GM13977 (cell line): ENCODE data around the gene ARHGAP20.

ENCODE experiments used
- DNase-seq: peaks from one replicate; pipeline ENCODE4 v3.0.0; 2012; ENCODE audit warnings: low spot score
- in situ Hi-C: fragments of 300-500 bp; cut with MboI; formaldehyde crosslinking; loops from one replicate; pipeline ENCODE4 v1.12.0; 2022; ENCODE audit warnings: low sequenced_read_pairs, low pct_unique_long_range_greater_than_20kb, mixed read lengths, inconsistent platforms; ENCODE audit not compliant: unreplicated experiment
- TF ChIP-seq, protein P1 (sequence below): IDR thresholded peaks from 2 replicates; pipeline ENCODE4 v1.5.1; 2012; ENCODE audit warnings: mild to moderate bottlenecking, control low read depth; ENCODE audit not compliant: insufficient read depth; ENCODE audit errors: extremely low read depth, missing control alignments

The ARHGAP20 gene

DNA sequence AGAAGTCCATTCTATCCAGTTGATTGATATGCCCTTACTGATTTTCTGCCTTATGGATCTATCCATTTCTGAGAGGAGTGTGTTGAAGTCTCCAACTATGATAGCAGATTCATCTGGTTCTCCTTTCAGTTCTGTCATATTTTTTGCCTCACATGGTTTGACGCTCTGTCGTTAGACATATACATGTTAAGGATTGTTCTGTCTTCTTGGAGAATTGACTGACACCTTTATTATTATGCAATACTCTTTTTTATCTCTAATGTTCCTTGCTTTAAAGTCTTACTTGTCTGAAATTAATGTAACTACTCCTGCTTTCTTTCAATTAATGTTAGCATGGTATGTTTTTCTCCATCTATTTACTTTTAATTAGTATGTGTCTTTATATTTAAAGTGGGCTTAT, 12.1 kb upstream of the ARHGAP20 start:
- no peak for DNase-seq
- TF ChIP-seq, protein P1, sequence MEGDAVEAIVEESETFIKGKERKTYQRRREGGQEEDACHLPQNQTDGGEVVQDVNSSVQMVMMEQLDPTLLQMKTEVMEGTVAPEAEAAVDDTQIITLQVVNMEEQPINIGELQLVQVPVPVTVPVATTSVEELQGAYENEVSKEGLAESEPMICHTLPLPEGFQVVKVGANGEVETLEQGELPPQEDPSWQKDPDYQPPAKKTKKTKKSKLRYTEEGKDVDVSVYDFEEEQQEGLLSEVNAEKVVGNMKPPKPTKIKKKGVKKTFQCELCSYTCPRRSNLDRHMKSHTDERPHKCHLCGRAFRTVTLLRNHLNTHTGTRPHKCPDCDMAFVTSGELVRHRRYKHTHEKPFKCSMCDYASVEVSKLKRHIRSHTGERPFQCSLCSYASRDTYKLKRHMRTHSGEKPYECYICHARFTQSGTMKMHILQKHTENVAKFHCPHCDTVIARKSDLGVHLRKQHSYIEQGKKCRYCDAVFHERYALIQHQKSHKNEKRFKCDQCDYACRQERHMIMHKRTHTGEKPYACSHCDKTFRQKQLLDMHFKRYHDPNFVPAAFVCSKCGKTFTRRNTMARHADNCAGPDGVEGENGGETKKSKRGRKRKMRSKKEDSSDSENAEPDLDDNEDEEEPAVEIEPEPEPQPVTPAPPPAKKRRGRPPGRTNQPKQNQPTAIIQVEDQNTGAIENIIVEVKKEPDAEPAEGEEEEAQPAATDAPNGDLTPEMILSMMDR = no peak

DNA sequence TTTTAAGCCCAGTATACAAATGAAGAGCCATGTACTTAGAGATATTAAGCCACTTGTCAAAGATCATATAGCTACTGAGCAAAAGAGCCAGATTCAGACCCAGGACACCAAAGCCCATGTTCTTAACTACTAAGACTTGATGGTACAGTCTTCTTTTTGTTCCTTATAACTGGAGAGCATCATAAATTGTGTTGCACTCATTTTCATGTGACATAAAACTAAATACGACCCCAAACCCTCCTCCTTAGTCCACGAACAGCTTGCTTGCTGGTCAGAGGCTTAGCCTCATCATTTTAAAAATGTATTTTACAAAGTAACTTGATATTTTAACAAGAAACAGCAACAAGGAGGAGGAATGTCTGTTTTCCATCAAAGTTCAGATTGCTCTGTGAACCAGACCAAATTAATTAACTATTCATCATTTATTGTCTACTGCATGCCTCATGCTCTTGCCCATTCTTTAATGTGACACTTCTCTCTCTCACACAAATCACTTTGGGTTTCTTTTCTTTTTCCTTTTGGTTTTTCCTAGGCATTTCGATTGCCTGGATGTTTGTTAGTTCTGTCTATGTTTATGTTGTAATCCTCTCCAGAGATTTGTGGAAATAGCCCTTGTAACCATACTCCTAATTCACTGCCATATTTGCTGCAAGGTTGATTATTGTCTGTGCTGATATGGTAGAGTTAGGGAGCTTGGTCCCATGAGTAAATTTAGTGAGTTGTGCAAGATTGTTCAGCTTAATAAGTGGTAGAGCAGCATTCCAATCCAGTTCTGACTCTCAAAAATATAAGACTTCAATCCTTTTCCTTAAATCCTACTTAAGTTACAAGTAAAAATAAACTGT, 8.4 kb upstream of the ARHGAP20 start:
- no peak for DNase-seq
- in situ Hi-C loops = no loop called here
- TF ChIP-seq, protein P1 = no peak

More for the DNA sequence above, 12.1 kb upstream of the ARHGAP20 start:
- in situ Hi-C loops = no loop called here

DNA sequence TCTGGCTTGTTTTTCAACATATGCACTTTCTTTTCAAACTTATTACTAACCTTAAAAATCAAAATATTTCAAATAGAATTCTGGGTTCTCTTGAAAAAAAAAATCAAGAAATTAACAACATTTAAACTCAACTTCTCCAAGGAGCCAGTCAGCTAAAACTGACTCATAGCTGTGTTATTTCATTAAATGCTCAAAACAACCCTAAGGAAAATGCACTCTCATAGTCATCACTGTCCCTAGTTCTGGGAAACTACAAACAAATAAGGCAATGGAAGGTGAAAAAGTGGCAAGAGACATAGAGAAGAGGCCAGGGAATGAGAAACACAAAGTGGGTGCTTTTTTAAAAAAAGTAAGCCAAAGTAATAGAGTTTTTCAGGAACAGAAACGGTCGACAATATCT, 4.1 kb upstream of the ARHGAP20 start:
- no peak for DNase-seq

DNA sequence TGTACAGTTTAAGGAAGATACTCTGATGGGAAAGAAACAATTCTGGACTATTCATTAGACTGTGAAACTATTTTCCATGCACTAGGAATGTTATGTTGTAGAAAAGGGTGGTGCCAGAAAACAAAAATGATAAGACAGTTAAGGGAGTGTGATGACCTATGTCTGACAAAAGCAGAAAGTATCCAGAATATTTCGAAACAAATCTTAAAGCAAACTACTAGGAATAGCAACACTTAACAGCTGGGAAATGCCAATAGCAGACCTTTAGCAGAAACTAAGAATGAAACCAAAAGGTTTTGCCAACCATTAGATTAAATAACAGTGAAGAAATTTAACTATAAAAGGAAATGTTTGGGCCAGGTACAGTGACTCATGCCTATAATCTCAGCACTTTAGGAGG, 3.3 kb upstream of the ARHGAP20 start:
- in situ Hi-C loops = no loop called here
- TF ChIP-seq, protein P1 = no peak
- no peak for DNase-seq

More for the DNA sequence above, 4.1 kb upstream of the ARHGAP20 start:
- TF ChIP-seq, protein P1 = no peak
- in situ Hi-C loops = no loop called here

DNA sequence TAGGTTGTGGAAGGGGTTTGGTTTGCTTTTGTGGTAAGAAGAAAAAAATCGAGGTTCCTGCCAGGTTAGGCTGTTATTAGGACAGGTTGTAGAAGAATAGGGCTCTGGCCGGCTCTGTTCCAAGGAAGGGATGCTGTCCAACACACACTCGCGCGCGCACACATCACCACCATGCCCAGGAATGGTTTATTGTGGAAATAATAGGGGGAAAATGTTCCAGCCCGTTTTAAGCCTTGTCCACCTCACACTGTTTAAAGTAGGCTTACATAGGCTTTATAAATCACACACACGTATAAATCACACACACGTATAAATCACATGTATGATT, 1.2 kb upstream of the ARHGAP20 start:
- DNase-seq = no peak
- TF ChIP-seq, protein P1 = no peak
- in situ Hi-C loops = no loop called here

DNA sequence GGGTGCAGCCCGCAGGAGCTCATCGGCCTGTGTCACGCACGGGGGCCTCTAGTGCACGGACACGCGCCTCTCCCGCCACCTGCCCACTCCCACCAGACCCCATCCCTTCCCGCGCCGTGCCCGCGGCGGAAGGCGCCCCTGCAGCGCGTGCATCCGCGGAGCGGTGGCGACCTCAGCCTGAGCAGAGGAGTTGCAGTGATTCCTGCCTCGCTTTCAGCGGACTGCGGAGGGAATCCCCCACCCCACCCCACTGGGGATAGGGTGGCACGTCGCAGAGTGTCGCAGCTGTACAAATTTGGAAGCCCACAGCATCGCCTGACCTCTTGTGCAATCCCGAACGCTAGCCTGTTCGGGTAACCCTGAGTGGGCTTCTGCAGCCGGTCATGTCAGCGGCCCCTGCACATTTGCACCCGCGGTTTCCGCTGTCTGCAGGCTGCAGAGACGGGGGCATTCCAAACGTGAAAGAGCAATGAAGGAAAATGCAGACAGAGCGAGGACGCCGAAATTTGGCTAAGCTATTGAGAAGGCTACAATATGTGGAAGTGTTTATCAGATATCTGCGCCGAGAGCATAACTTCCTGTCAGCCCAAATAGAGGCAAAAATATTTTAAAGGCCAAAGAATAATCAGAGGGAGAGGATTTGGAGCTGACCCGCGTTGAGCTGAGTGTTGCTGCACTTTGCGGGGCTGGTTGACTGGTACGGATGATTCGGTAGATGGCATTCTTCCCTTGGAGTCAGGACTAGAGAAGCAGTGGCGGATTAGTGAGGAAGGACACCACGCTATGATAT, 617 bp upstream of the ARHGAP20 start:
- peak; percentile 16 for DNase-seq
- in situ Hi-C loops = no loop called here
- TF ChIP-seq, protein P1 = peak; percentile 10
